Inflammatory macrophage treated with lipopolysaccharide for 1 hour (primary cell): Measurements from ENCODE around the gene ATP9B.

Experiments used
- DNase-seq, 2 donors: peaks; one replicate each; pipeline ENCODE4 v3.0.0-alpha.2; 2020 to 2022

ATP9B gene

GRCh38 chr18:79200546-79201268, 131.5 kb downstream of the ATP9B start:
- no peak for DNase-seq

GRCh38 chr18:79203017-79203605, 133.9 kb downstream of the ATP9B start:
- no peak for DNase-seq

GRCh38 chr18:79204889-79205807, 136.0 kb downstream of the ATP9B start:
- DNase-seq = no peak

- no peak for DNase-seq
These were observed 137.2 kb downstream of the ATP9B start for GRCh38 chr18:79206444-79206843.

GRCh38 chr18:79208906-79209305, 139.7 kb downstream of the ATP9B start:
- DNase-seq = no peak

DNA sequence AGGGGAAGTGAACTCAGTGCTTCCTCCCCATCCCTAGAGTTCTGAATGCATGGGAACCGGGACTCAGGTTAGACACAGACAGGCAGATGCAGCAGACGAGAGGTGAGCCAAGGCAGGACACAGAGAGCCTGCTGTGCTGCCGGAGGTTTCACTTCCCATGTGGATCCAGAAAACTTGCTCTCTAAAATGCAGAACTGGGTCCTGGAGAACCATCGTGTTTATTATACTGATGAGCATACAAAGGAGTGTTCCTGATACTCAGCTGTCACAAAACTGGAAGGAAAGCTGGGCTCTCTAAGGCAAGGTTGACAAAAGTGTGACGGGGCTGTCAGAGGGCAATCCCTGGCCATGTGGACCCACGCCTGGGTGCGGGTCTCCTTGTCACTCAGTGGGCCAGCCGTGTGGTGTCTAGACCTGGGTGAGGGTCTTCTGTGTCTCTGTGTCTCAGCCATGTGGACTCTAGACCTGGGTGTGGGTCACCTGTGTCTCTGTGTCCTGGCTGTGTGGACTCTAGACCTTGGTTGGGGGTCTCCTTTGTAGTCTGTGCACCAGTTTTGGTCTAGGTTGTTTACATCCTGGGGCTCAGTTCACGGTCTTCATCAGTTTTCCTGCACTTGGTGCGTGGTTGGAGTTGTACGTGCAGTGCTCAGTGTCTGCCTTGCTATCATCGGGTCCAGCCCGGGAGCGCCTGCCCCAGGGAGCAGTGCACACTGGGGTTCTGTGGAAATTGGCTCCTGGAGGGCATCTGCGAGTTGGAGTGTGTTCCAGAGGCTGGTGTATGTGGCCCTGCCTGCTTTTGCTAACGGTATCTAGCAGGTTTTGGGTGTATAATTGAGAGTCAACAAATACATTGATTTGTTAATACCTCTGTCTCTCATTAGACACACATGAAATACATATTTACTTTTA, 141.1 kb downstream of the ATP9B start:
- peak in 1 of 2 donors; percentile 6 for DNase-seq

- DNase-seq = no peak
These were observed 142.7 kb downstream of the ATP9B start for GRCh38 chr18:79211844-79212243.

GRCh38 chr18:79214056-79214455, 144.9 kb downstream of the ATP9B start:
- no peak for DNase-seq

GRCh38 chr18:79216176-79216575, 147.0 kb downstream of the ATP9B start:
- no peak for DNase-seq

DNA sequence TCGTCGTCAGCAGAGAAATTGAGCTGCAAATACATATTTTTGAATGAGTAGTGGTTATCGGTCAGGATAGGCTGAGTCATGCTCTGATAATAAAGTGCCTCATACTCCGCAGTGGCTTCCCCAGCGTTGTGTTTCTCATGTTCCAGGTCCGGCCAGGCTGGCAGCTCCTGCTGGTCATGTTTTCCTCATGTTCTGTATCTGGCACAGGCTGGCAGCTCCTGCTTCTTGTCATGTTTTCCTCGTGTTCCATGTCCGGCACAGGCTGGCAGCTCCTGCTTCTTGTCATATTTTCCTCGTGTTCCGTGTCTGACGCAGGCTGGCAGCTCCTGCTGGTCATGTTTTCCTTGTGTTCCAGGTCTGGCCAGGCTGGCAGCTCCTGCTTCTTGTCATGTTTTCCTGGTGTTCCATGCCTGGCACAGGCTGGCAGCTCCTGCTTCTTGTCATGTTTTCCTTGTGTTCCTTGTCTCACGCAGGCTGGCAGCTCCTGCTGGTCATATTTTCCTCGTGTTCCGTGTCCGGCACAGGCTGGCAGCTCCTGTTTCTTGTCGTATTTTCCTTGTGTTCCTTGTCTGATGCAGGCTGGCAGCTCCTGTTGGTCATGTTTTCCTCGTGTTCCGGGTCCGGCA, 148.9 kb downstream of the ATP9B start:
- DNase-seq = no peak

DNA sequence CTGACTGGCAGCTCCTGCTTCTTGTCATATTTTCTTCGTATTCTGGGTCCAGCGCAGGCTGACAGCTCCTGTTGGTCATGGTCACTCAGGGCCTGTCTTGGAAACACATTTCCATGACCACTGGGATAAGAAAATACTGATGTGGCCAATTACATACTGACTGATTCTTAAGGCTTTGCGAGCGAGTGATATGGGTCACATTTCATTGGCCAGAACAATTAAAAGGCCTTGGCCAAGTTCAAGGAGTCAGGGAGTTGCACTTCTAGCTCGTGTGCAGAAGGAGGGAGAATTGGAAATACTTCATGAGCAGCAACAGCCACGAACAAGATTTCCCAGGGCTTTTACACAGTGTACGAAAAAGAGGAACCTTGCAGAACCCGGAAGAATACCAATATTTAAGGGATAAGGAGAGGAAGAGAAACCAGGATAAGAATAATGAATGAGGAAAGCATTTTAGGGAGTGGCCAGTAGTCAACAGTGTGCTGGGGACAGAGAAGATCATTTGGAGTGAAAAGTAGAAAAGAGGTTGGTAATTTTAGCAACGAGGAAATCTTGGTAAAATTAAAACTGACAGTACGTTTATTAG, 149.5 kb downstream of the ATP9B start:
- DNase-seq = peak; percentile 63 to 76

DNA sequence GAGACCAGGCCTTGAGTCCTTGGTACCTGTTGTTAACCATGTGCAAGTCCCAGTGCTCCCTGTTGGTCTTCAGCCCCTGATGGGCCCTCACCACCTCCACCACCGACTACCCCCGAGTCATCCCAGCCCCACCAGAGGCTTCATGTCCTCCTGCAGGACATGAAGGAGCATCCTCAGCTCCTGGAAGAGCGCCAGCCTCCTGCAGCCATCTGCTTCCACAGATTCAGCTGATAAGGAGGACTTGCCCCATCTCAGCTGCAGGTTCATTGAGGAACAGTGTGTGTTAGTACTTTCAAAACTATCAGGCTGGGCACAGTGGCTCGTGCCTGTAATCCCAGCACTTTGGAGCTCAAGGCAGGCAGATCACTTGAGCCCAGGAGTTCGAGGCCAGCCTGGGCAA, 151.9 kb downstream of the ATP9B start:
- no peak for DNase-seq

DNA sequence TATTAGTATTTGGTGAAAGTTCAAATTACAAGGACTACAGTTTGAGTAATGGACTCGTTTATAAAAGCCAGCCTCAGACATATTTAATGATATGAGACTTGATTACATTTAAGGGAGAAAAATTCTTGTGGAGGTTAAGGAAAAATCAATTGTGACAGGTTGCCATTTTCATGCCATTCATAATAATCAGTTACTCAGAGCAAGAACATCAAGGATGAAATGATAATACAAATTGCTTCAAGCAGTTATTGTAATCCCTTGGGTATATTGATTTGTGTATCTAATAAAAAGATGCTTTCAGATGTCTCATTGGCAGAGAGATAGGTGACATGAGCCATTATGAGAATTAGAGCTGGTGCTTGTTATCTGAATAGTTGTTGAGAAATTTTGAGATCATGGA, 153.6 kb downstream of the ATP9B start:
- no peak for DNase-seq

- no peak for DNase-seq
These were observed 154.2 kb downstream of the ATP9B start for GRCh38 chr18:79223431-79223830.

DNA sequence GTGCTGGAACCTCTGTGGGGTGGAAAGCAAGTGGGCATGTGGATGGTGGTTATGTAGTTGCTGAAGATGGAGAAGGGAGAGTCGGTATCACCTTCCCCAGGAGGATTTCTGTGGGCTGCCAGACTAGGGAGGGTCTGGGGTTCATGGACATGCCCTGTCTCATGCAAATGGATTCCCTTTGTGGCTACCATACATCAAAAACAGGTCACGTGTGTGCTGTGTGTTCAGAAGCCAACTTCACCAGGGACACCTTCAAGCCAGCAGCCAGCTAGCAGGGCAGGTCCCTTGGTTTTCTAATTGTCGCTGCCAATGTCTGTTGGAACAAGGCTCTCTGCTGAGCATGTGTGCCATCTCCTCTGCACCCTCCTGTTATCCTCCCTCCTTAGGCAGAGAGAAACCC, 155.2 kb downstream of the ATP9B start:
- no peak for DNase-seq

GRCh38 chr18:79227621-79228020, 158.4 kb downstream of the ATP9B start:
- DNase-seq = peak; percentile 18 to 34

- no peak for DNase-seq
These were observed 160.2 kb downstream of the ATP9B start for GRCh38 chr18:79229431-79229830.

GRCh38 chr18:79234438-79234837, 165.2 kb downstream of the ATP9B start:
- DNase-seq = no peak

DNA sequence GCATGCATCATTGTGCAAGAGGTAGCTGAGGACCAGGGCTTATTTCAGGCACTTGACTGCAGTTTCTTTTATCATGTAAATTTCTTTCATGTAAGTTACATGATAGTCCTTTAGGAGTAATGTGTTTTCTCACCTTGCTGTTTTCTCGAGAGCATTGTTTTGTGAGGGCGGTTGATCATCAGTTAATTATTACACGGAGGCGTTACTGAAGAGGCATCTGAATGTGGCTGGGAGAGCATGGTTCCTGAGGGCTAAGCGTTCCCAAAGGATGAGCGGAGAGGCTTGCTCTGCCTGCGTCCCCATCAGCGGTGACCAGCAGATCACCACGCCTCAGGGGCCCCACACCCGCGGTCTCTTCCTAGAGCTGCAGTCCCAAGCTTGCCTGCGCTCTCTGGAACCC, 170.4 kb downstream of the ATP9B start:
- no peak for DNase-seq

GRCh38 chr18:79241755-79242154, 172.6 kb downstream of the ATP9B start:
- DNase-seq = no peak

DNA sequence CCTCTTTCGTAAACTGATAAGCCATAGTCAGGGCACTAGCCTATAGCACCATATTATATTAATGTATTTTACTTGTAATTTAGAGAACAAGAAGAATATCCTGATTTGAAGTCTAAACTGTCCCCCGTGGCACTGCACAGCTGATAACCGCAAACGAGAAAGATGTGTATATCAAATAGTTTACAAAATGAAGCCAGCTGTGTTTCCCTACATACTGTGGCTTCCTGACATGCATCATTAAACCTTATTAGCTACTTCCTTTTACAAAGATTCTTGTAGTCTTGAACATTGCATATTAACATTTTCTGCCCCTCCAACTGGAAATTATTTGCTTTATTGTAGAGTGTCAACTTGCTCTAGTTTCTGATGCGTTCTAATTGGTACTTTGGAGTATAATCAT, 173.1 kb downstream of the ATP9B start:
- DNase-seq = no peak

- no peak for DNase-seq
These were observed 176.4 kb downstream of the ATP9B start for GRCh38 chr18:79245517-79246001.
